ENCODE data around the gene STON2.
"Not testable (repeated sequence)": the region's sequence is repeated elsewhere in the genome, so short reads cannot be mapped to it uniquely, and the experiment has no call there.

Gene STON2

DNA sequence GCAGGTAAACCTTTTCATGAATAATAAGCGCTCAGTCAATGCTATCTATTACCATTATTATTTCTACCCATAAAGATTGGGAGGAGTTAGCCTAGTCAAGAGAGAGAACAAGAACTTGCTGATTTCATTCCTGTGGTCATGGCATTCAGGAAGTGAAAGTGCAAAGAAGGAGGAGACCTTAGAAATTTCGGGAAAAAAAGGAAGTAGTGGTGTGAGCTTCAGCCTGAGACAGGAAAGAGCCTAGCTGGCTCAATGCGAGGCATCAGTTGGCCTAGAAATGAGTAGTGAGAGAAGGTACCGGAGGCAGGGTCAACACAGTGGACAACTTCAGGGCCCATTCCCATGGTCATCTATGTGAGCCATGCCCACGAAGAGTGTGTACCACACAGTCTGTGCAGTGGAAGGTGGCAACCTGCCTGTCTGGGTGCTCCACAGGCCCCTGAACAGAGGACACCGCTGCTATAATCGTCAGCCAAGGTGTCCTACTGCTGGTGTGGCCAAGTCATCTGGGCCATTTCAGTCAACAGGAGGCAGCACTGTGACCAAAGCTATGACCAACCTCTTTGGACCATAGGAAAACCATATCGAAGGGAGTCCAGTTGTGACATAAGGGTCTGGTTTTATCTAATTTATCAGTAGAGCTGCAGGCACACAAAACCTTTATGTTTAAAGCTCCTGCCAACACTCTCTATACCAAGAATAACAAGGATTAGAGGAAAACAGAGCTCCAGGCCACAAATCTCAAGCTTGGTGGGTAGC lies 16.2 kb upstream of the STON2 start:
- DNase-seq, result no peak

DNA sequence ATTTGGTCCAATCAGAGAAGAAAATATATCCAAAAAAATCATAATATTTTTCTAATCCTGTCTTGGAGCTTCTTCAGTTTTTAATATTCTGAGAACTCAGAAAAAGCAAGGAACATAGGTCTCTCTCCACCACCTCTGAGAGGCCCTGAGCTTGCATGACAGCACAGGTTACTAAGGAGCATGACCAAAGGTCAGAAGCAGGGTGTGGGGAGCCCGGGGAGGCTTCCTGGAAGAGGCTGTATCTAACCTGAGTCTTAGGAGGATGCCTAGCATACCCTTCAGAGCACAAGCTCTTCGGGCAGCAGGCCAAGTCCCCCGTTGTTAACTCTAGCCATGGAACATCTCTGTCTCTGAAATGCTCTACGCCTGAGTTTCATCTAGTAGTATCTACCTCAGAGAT lies 15.7 kb upstream of the STON2 start:
- no peak for DNase-seq

DNA sequence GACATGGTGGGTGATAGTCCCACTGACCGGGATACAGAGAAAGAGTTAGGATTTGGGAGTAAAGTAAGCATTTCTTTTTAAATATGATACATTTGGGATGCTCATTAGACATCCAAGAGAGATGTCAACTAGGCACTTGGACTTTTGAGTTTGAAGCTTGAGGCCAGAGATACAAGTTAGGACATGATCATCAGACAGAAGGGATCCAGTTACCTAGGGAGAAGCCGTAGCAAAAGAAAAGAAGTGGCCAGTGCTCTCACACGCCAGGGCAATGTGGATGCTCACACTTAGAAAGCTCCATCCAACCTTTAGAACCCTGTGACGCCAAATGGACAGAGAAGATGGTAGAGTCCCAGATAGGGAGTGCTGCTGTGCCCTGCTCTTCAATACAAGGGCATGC lies 14.0 kb upstream of the STON2 start:
- no peak for DNase-seq

DNA sequence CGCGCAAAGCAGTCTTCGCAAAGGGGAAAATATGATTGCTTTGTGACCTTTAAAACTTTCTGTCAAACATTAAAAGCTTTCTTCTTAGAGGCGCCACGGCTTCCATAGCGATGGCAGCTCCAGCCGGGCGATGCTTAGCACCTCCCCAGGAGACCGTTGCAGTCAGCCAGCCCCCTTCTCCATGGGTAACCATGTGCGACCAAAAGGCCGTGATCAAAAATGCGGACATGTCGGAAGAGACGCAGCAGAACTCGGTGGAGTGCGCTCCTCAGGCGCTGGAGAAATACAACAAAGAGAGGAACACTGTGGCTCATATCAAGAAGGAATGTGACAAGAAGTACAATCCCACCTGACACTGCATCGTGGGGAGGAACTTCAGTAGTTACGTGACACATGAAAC lies 12.7 kb upstream of the STON2 start:
- no peak for DNase-seq

DNA sequence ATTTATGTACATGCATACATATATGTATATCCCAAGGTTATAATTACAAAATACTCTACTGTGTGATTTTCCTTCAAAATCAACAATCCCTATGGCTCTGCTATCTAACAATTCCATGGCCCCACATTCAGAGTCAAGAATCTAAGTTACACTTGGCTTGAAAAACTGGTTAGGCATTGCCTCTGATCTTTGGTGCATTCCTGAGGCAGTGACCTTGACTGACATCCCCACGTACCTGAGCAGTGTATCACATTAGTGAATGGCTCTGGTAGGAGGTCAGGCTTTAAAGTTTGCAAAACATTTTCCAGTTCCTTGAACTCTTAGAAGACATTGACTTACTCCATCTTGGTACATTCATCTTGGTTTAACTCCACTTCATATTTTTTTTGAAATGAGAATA lies 8.5 kb upstream of the STON2 start:
- DNase-seq, result no peak

DNA sequence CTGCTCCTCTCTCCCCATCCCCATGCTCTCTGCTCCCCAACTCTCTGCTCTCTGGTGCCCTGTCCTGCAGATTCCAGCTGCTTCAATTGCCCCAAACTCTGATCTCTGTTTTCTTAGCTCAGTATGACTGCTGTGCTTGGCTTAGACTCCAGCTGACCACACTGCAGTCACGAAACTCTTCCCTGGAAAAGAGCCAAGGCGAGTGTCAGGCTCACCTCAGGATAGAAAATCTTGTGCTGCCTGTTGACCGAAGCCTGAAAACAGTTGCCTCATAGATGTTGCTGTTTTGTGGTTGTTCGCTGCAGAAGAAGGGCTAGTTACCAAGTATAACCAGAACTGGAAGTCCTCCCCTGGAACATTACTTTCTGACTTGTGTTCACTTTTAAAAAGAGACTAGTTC lies 6.7 kb upstream of the STON2 start:
- no peak for DNase-seq

DNA sequence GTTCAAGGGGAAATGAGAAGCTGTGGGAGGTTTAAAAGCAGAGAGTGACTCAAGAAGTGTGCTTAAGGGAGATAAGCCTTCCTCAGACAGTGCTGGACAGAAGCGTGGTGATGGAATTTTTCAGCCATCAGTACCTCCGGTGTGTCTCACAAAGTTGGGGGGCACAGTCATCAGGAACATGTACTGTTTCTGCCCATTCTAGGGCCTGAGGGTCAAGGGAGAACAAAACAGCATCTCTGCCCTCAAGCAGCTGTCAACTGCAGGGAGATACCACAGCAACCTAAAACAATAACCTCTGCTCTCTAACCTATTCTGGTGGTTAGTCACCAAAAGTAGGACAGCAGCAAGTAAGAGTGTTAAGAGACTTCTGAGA lies 2.0 kb upstream of the STON2 start:
- DNase-seq, result no peak

DNA sequence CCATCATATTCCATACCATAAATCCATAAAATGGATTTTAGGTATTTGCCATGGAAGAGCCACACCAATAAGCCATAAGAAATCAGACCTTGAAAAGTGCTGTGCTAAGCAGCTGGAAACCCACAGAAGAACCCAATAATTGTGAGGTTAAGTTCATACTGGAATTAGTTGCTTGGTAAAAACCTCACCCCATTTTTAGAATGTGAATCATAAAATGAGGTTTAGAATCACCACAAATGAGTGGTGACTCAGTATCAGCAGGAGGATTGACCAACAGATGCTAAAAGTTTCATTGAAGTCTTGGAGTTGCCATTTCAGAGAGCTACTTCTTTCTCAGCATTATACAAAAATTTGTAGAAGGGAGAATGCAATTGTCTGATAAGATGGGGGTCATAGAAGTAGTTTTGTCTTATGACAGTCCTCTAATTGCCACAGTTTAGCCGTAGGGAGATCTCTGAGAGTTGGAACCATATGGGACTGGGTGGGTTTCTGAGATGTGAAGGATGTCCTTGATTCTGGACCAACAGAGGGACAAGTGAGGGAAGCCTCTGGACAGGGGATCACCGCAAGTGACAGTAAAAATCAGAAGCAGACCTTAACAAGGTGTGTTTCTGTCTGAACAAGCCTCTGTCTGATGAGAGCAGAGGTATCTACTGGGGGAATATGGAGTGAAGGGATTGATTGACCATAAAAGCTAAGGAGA lies 1.4 kb upstream of the STON2 start:
- DNase-seq, result no peak

DNA sequence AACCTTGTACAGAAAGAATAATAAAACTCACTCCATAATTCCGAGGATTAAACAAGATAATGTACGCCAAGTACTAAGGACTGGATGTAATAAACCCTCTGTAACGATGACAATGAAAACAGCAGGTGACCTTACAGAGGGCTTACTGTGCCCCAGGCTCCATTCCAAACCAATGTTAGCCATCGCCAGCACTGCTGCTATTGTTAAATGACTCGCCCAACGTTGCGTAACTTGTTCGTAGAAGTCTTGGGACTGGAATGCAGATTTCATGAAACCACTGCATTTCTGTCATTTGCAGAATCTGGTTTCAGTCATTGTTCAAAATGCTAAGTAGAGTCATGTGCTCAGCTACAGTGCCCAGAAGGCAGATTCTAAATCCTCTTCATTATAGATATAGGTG lies 728 bp upstream of the STON2 start:
- DNase-seq, result no peak

DNA sequence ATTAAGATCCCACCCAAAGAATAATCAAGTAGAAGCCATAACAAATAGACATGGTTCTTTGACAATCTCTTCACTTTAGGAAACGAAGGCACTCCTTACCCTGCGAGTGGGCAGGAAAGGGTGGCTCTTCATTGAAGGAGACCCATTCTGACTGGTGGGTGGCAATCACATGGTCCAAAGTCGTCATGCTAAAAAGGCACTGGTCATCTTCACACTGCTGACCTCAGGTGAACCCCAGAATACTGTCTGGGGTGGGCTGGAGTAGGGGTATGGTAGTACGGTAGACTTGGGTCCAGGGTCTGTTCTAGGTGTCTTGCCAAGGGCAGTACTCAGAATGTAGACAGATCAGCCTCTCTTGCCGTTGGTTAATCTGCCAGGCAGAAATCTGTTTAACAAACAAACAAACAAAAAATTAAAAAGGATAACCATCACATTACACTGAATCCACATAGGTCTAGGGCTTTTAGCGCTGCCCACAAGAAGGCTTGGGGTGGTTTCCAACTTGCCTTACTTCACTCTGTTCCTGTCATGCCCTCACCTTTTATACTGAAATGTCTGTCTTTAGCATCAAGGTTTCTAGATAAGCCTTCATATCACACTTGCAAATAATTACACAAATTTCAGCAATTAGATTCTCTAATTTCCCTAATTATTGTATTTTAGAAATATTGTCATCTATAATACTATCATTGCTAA lies 1.8 kb downstream of the STON2 start:
- no peak for DNase-seq

DNA sequence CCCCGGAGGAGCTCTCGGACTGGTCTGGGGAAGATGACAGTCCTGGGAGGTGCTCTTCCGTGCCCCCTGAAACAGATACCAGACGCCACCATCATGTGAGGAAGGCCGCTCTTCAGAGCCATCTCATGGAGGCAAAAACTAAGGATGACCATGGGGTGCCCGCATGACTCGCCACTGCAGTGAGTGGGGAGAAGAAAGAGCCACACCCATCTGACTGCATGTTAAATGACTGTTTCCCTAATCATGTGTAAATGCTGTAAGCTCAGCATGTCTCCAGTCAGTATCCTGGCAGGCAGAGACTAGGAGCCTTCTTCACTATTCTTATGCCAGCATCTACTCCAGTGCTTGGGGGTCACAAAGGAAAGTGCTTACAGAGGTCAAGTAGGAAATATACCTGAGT lies 4.0 kb downstream of the STON2 start:
- no peak for DNase-seq

DNA sequence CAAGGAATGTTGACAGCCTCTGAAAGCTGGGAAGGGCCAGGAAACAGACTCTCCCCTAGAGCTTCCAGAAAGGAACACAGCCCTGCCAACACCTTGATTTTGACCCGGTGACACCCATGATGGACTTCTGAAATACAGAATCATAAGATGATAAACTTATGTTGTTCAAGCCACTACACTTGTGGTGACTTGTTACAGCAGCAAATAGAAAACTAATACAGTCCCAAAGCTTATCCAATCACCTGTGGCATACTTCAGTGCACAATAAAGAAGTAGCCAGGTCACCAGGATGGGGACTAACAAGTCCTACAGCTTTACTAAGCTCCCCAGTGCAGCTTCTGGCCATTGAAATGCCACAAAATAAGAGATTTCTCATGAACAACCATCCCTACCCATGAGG lies 5.4 kb downstream of the STON2 start:
- no peak for DNase-seq

DNA sequence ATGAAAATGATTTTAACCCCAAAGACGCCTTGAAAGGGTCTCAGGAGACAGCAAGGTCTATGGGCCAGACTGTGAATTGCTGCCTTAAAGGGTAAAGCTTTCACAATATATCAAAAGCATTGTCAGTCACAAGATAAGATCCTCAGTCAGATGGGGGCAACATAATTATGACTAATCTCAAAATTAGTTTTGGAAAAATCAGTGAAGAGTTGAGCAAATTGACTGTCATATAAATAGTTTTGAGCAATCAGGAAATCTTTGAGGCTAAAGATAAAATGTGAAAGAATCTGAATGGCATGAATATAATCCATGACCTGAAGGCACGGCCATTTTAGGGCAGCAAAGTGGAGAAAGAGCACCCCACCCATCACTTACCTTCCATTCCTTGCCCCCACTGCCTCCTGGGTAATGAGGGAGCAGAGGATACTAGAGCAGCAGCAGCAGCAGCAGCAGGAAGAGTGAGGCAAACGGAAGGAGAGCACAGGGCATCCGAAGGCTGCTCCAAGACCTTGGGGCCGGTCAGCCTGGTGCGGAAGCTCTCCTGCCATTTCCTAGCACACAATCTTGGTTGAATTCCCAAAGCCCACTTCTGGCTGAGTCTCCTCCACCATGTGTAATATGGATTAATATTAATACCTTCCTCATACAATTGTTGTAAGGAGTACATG lies 7.0 kb downstream of the STON2 start:
- no peak for DNase-seq

DNA sequence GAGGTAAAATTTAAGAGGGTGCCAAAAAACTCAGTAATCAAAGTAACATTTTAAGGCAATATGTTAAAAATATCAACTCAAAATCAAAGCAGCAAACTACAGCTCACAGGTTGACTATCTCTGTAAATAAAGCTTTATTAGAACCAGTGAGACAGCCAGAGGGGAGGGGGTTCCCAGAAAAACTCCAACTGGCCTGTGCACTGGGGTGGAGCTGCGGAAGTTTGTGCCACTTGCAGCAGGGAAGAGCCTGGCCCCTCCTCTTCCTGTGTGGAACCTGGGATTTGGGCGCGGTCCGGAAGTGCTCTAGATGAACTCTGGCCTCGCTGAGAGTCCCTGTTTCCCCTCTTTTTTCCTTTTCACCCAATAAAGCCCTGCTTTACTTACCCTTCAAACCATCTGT lies 8.1 kb downstream of the STON2 start:
- no peak for DNase-seq

DNA sequence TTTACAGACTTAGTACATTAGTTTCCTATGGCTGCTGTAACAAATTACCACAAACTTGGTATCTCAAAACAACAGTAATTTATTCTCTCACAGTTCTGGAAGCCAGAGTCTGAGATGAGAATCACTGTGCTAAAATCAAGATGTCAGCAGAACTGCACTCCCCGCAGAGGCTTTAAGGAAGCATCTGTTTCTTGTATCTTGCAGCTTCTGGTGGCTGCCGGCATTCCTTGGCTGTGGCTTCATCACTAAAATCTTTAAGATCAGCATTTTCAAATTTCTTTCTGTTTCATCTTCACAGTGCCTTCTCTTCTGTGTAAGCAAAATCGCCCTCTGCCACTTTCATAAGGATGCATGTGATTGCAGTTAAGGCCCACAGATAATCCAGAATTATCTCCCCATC lies 9.4 kb downstream of the STON2 start:
- DNase-seq, result no peak

DNA sequence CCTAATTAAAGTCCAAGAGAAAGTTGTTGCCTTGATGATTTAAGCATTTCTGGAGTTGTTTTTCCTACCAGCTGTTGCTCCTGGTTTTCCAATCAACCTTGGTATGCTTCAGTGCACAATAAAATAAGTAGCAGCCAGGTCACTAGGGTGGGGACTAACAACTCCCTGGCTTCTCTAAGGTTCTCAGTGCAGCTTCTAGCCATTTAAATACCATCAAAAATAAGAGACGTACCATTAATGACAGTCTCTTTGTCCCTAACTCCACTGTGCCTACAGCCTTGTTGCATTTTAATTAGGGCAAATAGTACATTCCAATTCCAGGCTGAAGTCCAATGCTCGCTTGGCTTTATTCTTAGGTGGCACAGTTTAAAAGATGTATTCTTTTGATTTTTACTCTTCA lies 11.8 kb downstream of the STON2 start:
- no peak for DNase-seq

DNA sequence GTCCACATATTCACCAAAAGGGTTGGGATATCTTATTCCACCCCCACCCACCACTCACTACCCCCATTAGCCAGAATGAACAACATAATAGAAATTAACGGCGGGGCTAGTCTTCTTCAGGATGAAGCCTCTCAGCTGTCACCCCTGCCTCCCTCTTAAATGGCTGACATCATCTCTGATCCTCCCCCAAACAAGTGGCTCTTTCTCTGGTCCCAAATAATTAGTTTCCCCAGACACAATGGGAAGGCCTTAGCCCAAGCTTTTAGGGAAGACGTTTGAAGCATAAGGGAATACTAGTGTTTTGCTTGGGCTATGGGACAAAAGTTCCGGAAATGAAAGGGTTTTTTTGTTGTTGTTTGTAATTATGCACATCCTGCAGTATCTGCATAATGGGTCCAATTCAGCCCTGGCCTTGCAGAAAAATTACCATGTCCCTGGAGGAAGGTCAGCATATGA lies 13.8 kb downstream of the STON2 start:
- no peak for DNase-seq

DNA sequence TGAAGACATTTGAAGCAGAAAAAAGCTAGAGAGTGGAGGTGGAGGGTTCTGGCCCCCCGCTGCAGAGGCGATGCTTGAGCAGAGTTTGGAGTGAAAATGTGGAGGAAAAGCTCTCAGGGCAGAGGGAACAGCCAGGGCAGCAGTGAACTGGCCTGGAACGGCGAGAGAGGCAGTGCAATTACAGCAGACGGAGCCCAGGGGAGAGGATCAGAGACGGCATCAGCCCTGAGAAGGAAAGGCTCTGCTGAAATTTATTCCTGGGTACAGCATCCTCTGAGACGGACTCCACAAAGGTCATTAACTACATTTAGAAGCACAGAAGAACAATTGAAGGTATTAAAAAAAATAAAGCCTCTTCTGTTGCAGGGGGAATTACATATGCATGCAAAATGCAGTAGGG lies 14.2 kb downstream of the STON2 start:
- no peak for DNase-seq

DNA sequence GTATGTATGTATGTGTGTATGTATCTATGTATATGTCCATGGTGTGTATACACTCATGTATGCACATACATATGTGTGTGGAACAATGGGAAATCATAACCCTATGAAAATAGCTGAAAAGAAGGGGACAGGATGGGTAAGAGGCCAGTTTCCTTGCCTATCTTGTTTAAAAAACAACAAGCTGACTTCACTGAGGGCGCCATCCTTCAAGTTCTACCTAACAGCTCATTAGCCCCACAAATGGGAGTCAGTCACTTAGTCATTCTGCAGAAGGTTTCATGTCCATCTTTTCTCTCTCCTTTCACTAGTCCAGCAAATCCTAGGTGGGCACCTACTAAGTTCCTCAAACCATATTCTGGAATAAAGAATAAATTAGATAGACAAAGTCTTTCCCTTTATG lies 14.7 kb downstream of the STON2 start:
- DNase-seq, result no peak

DNA sequence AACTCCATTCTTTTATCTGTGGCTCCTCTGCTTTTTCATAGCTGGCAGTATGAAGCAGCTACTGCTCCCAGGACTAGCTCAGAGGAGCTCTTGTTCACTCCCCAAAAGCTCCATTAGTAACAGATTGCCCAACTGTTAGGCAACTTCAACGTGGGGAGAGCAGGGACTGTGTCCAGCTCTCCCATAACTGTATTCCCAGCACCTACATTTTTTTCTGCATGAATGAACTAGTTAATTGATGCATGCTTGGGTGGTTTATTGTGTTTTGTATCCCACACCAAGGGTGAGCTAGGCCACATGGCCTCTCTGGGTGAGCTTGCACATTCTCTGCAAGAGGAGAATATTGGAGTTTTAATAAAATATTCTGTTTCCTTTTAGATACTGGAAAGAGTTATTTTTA lies 15.2 kb downstream of the STON2 start:
- no peak for DNase-seq

DNA sequence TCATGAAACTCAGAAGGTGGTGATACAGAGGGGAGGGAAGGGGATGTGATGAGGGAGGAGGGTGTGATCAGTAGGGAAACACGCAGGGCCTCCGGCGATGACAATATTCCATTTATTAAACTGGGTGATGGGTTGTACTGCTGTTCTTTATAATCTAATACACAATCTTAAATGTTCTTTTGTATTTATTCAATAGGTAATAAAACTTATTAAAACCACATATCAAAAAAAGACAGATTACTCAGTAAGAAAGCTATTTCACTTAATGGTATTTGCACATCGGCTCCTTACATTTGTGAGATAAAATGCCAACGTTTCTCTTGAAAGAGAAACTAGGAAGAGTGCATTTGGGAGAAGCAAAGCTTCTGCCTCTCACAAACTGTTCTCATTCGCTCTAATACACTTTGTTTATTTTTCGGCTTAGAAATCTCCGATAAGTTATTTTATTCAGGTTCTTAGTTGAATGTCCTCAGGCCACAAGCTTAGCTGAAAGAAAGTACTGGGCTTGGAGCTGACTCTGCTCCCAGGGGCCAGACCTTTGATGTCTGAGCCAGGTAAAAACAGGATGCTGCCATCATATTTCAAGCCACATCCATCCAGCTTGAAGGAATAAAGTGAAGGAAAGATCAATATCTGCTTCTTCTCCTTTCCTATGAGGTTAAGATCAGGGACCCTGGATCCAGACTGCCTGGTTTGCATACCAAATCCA lies 17.5 kb downstream of the STON2 start:
- no peak for DNase-seq

DNA sequence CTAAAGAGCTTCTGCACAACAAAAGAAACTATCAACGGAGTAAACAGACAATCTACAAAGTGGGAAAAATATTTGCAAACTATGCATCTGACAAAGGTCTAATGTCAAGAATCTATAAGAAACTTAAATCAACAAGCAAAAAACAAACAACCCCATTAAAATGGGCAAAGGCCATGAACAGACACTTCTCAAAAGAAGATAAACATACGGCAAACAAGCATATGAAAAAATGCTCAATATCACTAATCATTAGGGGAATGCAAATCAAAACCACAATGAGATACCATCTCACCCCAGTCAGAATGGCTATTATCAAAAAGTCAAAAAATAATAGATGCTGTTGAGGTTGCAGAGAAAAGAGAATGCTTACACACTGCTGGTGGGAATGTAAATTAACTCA lies 20.1 kb downstream of the STON2 start:
- DNase-seq, result not testable (repeated sequence)

DNA sequence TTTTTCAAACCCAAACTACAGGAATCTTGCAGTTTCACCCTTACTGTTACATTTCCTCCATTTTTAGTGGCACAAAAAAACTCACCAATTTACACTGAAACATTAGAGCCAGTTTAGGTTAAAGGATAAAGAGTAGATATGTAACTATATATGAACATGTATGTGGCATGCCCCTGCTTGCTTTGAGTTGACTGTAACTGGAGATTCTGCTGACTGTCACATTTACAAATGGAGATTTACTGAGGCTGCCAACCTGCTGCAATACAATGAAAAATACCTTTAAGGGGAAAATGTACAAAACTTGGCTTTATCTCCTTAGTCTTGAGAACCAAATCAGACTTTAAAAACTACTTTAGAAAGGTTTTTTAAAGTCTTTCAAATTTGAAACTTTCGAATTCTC lies 28.3 kb downstream of the STON2 start:
- no peak for DNase-seq

Data from activated CD8-positive, alpha-beta memory T cell treated with anti-CD3 and anti-CD28 coated beads, Interleukin-2, amount 50 U/mL, for 4 hours (primary cell).